IMR-90 (cell line): ENCODE measurements around the gene RRP1. TPM values are rescaled to one million over a fixed set of nuclear protein-coding genes. Genes with fewer than 3 reads are reported as not detected.

ENCODE experiments used
- ATAC-seq: fragments of 200-7000 bp; cut with Tn5 transposase; 2 replicates; pipeline ENCODE4 v1.9.1; 2020; ENCODE audit warnings: low read depth, mild to moderate bottlenecking, moderate library complexity
- BruUV-seq: library from RNA; stranded (reverse); fragments of 400-500 nt; replicated peaks from 2 replicates; lab custom pipeline; 2021; lab: Mats Ljungman, UMichigan
- CTCF ChIA-PET: fragments of 300-600 bp; formaldehyde crosslinking; extraction: SDS; loops from one replicate; lab custom pipeline; 2021; ENCODE audit warnings: antibody characterized with exemption; lab: Yijun Ruan, JAX
- POLR2A ChIA-PET: fragments of 300-600 bp; sonication (Branson Sonifier 250); formaldehyde crosslinking; loops from one replicate; lab custom pipeline; 2022; ENCODE audit warnings: antibody characterized with exemption; ENCODE audit not compliant: unreplicated experiment; lab: Charles Lee
- DNase-seq: peaks from one replicate; pipeline ENCODE4 v3.0.0; 2013
- H2AFZ ChIP-seq: replicated peaks from 2 replicates; pipeline ENCODE3; 2013; ENCODE audit warnings: low read length, mild to moderate bottlenecking; ENCODE audit not compliant: poor library complexity
- H2AK5ac ChIP-seq: 2 replicates; pipeline ENCODE4 v1.6.1; 2013; ENCODE audit warnings: low read depth, low read length, inconsistent platforms
- H2AK9ac ChIP-seq: replicated peaks from 2 replicates; pipeline ENCODE3; 2013; ENCODE audit warnings: mild to moderate bottlenecking, low read depth, low read length, moderate library complexity; ENCODE audit not compliant: poor library complexity
- H2BK120ac ChIP-seq: 2 replicates; pipeline ENCODE4 v1.6.1; 2013; ENCODE audit warnings: low read depth, low read length, inconsistent platforms
- H2BK15ac ChIP-seq: 3 replicates; pipeline ENCODE4 v1.6.1; 2013; ENCODE audit warnings: low read depth, low read length, inconsistent platforms
- H2BK20ac ChIP-seq: 2 replicates; pipeline ENCODE4 v1.6.1; 2013; ENCODE audit warnings: low read depth, mild to moderate bottlenecking, inconsistent platforms, low read length, moderate library complexity
- H2BK5ac ChIP-seq: 2 replicates; pipeline ENCODE4 v1.6.1; 2013; ENCODE audit warnings: mild to moderate bottlenecking, low read depth, low read length, inconsistent platforms; ENCODE audit not compliant: poor library complexity, severe bottlenecking
- H3K14ac ChIP-seq: replicated peaks from 2 replicates; pipeline ENCODE4 v1.6.1; 2013; ENCODE audit warnings: low read depth, low read length, inconsistent platforms
- H3K18ac ChIP-seq: 2 replicates; pipeline ENCODE4 v1.6.1; 2013; ENCODE audit warnings: low read depth, low read length, control low read depth
- H3K23ac ChIP-seq: 2 replicates; pipeline ENCODE4 v1.6.1; 2013; ENCODE audit warnings: low read depth, low read length, inconsistent platforms
- H3K27ac ChIP-seq: 2 replicates; pipeline ENCODE4 v1.5.1; 2013; ENCODE audit warnings: mild to moderate bottlenecking, control low read depth, low read length; ENCODE audit not compliant: insufficient read depth
- H3K27me3 ChIP-seq: 2 replicates; pipeline ENCODE4 v1.6.1; 2013; ENCODE audit warnings: low read length; ENCODE audit not compliant: control insufficient read depth, insufficient read depth
- H3K36me3 ChIP-seq: 2 replicates; pipeline ENCODE4 v1.6.1; 2013; ENCODE audit warnings: low read length, mixed read lengths; ENCODE audit not compliant: control insufficient read depth, insufficient read depth
- H3K4ac ChIP-seq: 2 replicates; pipeline ENCODE4 v1.6.1; 2013; ENCODE audit warnings: low read depth, low read length, inconsistent platforms
- H3K4me1 ChIP-seq: 2 replicates; pipeline ENCODE4 v1.6.1; 2013; ENCODE audit warnings: low read length, mixed read lengths; ENCODE audit not compliant: control insufficient read depth, insufficient read depth
- H3K4me2 ChIP-seq: 2 replicates; pipeline ENCODE4 v1.6.1; 2013; ENCODE audit warnings: low read depth, mild to moderate bottlenecking, control low read depth, low read length, moderate library complexity
- H3K4me3 ChIP-seq: 2 replicates; pipeline ENCODE4 v1.5.1; 2013; ENCODE audit warnings: low read depth, mild to moderate bottlenecking, control low read depth, low read length, moderate library complexity; ENCODE audit not compliant: insufficient read depth
- H3K56ac ChIP-seq: 2 replicates; pipeline ENCODE4 v1.6.1; 2013; ENCODE audit warnings: low read length, inconsistent platforms; ENCODE audit not compliant: insufficient read depth; ENCODE audit errors: extremely low read depth
- H3K79me1 ChIP-seq, 2 experiments: 2 replicates each; pipeline ENCODE4 v1.6.1; 2013; ENCODE audit warnings: low read length in 2 of 2, inconsistent platforms in 1 of 2, low read depth in 1 of 2
- H3K9ac ChIP-seq: 2 replicates; pipeline ENCODE4 v1.6.1; 2013; ENCODE audit warnings: low read depth, low read length, control low read depth
- H3K9me1 ChIP-seq: 2 replicates; pipeline ENCODE4 v1.6.1; 2013; ENCODE audit warnings: low read length, inconsistent platforms; ENCODE audit not compliant: insufficient read depth
- H3K9me3 ChIP-seq: 2 replicates; pipeline ENCODE4 v1.6.1; 2013; ENCODE audit warnings: low read length; ENCODE audit not compliant: control insufficient read depth, insufficient read depth
- H4K20me1 ChIP-seq: 2 replicates; pipeline ENCODE4 v1.6.1; 2013; ENCODE audit warnings: low read length, inconsistent platforms; ENCODE audit not compliant: insufficient read depth
- H4K5ac ChIP-seq: 2 replicates; pipeline ENCODE4 v1.6.1; 2013; ENCODE audit warnings: mild to moderate bottlenecking, low read depth, low read length, control low read depth
- H4K8ac ChIP-seq, 2 experiments: 2 replicates each; pipeline ENCODE4 v1.6.1; 2013; ENCODE audit warnings: low read depth in 2 of 2, low read length in 2 of 2, control low read depth in 1 of 2, inconsistent platforms in 1 of 2
- H4K91ac ChIP-seq: 2 replicates; pipeline ENCODE4 v1.6.1; 2013; ENCODE audit warnings: low read depth, low read length, inconsistent platforms; ENCODE audit not compliant: insufficient read depth
- CHD1 ChIP-seq: IDR thresholded peaks from 2 replicates; pipeline ENCODE4 v1.6.1; 2012; ENCODE audit warnings: low read depth, low read length, improper control_type of control experiment
- CTCF ChIP-seq: conservative IDR thresholded peaks from 2 replicates; pipeline ENCODE4 v1.5.1; 2012; ENCODE audit warnings: mild to moderate bottlenecking, low read depth, low read length, improper control_type of control experiment
- MAZ ChIP-seq: IDR thresholded peaks from 2 replicates; pipeline ENCODE4 v1.6.1; 2012; ENCODE audit warnings: low read depth, mild to moderate bottlenecking, low read length, improper control_type of control experiment, moderate library complexity, borderline replicate concordance
- MXI1 ChIP-seq: IDR thresholded peaks from 2 replicates; pipeline ENCODE4 v1.6.1; 2012; ENCODE audit warnings: low read depth, mild to moderate bottlenecking, low read length, moderate library complexity, borderline replicate concordance
- NFE2L2 ChIP-seq: fragments of 150-350 bp; IDR thresholded peaks from 2 replicates; pipeline ENCODE4 v1.6.1; 2016; ENCODE audit warnings: low read depth, mild to moderate bottlenecking, low read length
- RCOR1 ChIP-seq: IDR thresholded peaks from 2 replicates; pipeline ENCODE4 v1.6.1; 2012; ENCODE audit warnings: mild to moderate bottlenecking, low read length, improper control_type of control experiment; ENCODE audit not compliant: insufficient replicate concordance
- RFX5 ChIP-seq: IDR thresholded peaks from 2 replicates; pipeline ENCODE4 v1.8.0; 2012; ENCODE audit warnings: low read depth, mild to moderate bottlenecking, low read length, moderate library complexity
- SMC3 ChIP-seq: fragments of 150-350 bp; IDR thresholded peaks from 2 replicates; pipeline ENCODE4 v1.6.1; 2016; ENCODE audit warnings: low read depth, mild to moderate bottlenecking, antibody characterized with exemption, low read length, moderate library complexity
- USF2 ChIP-seq: fragments of 150-350 bp; IDR thresholded peaks from 2 replicates; pipeline ENCODE4 v1.6.1; 2017; ENCODE audit warnings: mild to moderate bottlenecking, antibody characterized with exemption, low read length, low read depth
- WGBS, 2 experiments: methylation state at CpG; one replicate each; pipeline versions ENCODE4 v1.1.5 to v1.1.7; 2013; ENCODE audit warnings: missing lambda C conversion rate in 2 of 2; ENCODE audit not compliant: insufficient read length in 1 of 2; ENCODE audit errors: extremely low coverage in 2 of 2; 5-methylcytosine and 5-hydroxymethylcytosine counted together
- dilution Hi-C: fragments of 300-500 bp; cut with HindIII; formaldehyde crosslinking; loops from one replicate; pipeline ENCODE4 v1.14.3; 2018; ENCODE audit warnings: low sequenced_read_pairs; ENCODE audit not compliant: unreplicated experiment
- in situ Hi-C: fragments of 300-500 bp; cut with MboI; formaldehyde crosslinking; loops from 3 replicates; pipeline ENCODE4 v1.14.3; 2019; ENCODE audit warnings: low sequenced_read_pairs, inconsistent platforms, mixed read lengths
- intact Hi-C: fragments of 100-400 bp; cut with micrococcal nuclease; formaldehyde crosslinking; loops from 2 replicates; pipeline ENCODE4 v1.10.0; 2022
- polyA plus RNA-seq, 3 experiments: library from polyadenylated mRNA; depleted of rRNA; stranded (reverse); fragments of >200 nt; gene quantifications; 2 replicates each; pipeline ENCODE4 v1.2.3, GENCODE V29; 2012; ENCODE audit warnings: low replicate concordance in 1 of 3
- total RNA-seq: library from RNA; depleted of rRNA; stranded (reverse); fragments of >200 nt; gene quantifications from 2 replicates; pipeline ENCODE4 v1.2.3, GENCODE V29; 2012

The RRP1 gene
- total and polyA plus RNA-seq, 2 of the 4 experiments (the other 2 are of a cell fraction), result 20.2 to 23.3 TPM

- H4K20me1 ChIP-seq, result no peaks in the 10 kb centered on the region
- no peak overlapping the region for H3K4me3 ChIP-seq
- no peak overlapping the region for H2BK120ac ChIP-seq
- H2BK15ac ChIP-seq, result no peak overlapping the region
- H4K8ac ChIP-seq, result no peak overlapping the region
- no peak for ATAC-seq
- no peak overlapping the region for H2AK9ac ChIP-seq
- H2AFZ ChIP-seq, result peak overlapping the region; percentile 32
- no peak for TF ChIP-seq CTCF
- TF ChIP-seq RFX5, result no peak
- no peak for TF ChIP-seq SMC3
- TF ChIP-seq NFE2L2, result no peak
- TF ChIP-seq RCOR1, result no peak
- no peak for TF ChIP-seq MXI1
- TF ChIP-seq CHD1, result no peak
- TF ChIP-seq MAZ, result no peak
- TF ChIP-seq USF2, result no peak
- no peak for DNase-seq
- H2BK20ac ChIP-seq, result no peak overlapping the region
- no peak overlapping the region for H2AK5ac ChIP-seq
- no peak overlapping the region for H3K4me2 ChIP-seq
- BruUV-seq, result no TSS peak
- H3K9me3 ChIP-seq, result peaks cover 7% of the 10 kb centered on the region; the same call in 1 of the 2 replicates
- dilution Hi-C loops (no loop called here), intact Hi-C loops (no loop called here), in situ Hi-C loops (no loop called here)
- no peak overlapping the region for H2BK5ac ChIP-seq
- no peaks in the 10 kb centered on the region for H3K36me3 ChIP-seq
- CTCF ChIA-PET, result no interaction called here
- POLR2A ChIA-PET, result no interaction called here
- H3K23ac ChIP-seq, result no peak overlapping the region
- no peak overlapping the region for H3K56ac ChIP-seq
- no peak overlapping the region for H3K4ac ChIP-seq
- H3K18ac ChIP-seq, result no peak overlapping the region
- no peaks in the 10 kb centered on the region for H3K9me1 ChIP-seq
- H4K91ac ChIP-seq, result no peak overlapping the region
- no peaks in the 10 kb centered on the region for H3K4me1 ChIP-seq
- peaks cover 34% of the 10 kb centered on the region for H3K27me3 ChIP-seq
- no peak overlapping the region for H3K27ac ChIP-seq
- H4K5ac ChIP-seq, result no peak overlapping the region
- no peak overlapping the region for H3K14ac ChIP-seq
- H3K79me1 ChIP-seq, result no peaks in the 10 kb centered on the region
- no peak overlapping the region for H3K9ac ChIP-seq
- WGBS, 2 experiments, result 82% methylated on average over 8 of the region's 14 CpGs; no CpG with 5 or more reads in 1 of the 2 experiments
Observed at GRCh38 chr21:43832158-43832550, 42.8 kb downstream of the RRP1 start.
